ENCODE data around the gene CHDH. TPM values are rescaled to one million over a fixed set of nuclear protein-coding genes. Genes with fewer than 3 reads are reported as not detected.

CHDH gene
- total RNA-seq, 2 donors from 2014 or later = 0.29 to 0.39 TPM

- ATAC-seq = no peak
- H3K36me3 Mint-ChIP-seq = no peaks in the 10 kb centered on the region
- DNase-seq (ENCODE audit: low spot score) = no peak
- no peaks in the 10 kb centered on the region for H3K4me1 Mint-ChIP-seq (ENCODE audit: low read depth in 2 of 2)
- H3K27ac Mint-ChIP-seq = no peak overlapping the region
- no peaks in the 10 kb centered on the region for H3K9me3 Mint-ChIP-seq
- H3K27me3 Mint-ChIP-seq = peaks cover 20 to 26% of the 10 kb centered on the region in 2 donors
- H3K4me3 Mint-ChIP-seq = no peak overlapping the region
Observed at GRCh38 chr3:53843195-53844177, 2.7 kb downstream of the CHDH start.

DNA sequence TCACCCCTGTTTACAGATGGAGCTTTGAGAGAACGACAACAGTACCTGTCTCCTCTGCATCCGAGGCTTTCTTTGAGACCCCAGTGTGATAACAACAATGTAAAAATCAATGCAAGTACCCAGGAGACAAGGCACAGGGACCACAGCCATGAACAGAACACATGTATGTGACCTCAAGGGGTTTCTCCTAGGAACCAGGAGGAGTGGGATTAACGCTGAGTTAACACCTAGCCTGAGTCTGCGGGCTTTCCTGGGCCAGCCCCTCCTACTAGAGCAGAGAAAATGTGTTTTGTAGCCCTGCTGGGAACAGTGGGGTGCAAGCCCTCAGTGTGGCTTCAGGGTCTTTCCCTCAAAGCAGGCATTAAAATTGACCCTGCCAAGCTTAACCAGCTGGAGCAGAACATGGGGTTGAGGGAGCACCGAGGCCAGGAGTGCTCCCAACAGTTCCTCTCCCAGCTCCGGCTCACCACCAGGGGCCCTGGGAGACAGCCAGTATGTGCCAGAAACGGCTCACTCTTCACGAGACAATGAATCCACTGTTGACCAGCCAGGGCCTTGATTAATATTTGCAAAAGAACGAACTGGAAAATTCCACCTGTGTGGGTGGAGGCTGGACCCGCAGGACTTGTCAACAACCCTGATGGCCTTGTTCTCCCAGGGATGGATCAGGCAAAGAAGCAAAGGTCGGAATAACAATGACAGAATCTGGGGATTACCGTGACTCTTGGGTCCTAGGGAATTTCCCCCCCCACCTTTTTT, 3.6 kb downstream of the CHDH start:
- H3K9me3 Mint-ChIP-seq = no peaks in the 10 kb centered on the region
- no peak for ATAC-seq

GRCh38 chr3:53841296-53841695, 4.9 kb downstream of the CHDH start:
- Mint-ChIP-seq H3K4me3 (no peak overlapping the region), H3K9me3 (no peaks in the 10 kb centered on the region), H3K4me1 (ENCODE audit: low read depth in 2 of 2) (peaks cover 0 to 3% of the 10 kb centered on the region in 2 donors), H3K27ac (no peak overlapping the region), H3K27me3 (peaks cover 17% of the 10 kb centered on the region in 2 donors), H3K36me3 (no peaks in the 10 kb centered on the region)
- ATAC-seq (no peak), DNase-seq (ENCODE audit: low spot score) (no peak)

More for the DNA sequence above, 3.6 kb downstream of the CHDH start:
- Mint-ChIP-seq H3K27ac (no peak overlapping the region), H3K4me3 (no peak overlapping the region), H3K36me3 (no peaks in the 10 kb centered on the region), H3K27me3 (peaks cover 17 to 25% of the 10 kb centered on the region in 2 donors), H3K4me1 (ENCODE audit: low read depth in 2 of 2) (peaks cover 0 to under 1% of the 10 kb centered on the region in 2 donors)
- no peak for DNase-seq (ENCODE audit: low spot score)

DNA sequence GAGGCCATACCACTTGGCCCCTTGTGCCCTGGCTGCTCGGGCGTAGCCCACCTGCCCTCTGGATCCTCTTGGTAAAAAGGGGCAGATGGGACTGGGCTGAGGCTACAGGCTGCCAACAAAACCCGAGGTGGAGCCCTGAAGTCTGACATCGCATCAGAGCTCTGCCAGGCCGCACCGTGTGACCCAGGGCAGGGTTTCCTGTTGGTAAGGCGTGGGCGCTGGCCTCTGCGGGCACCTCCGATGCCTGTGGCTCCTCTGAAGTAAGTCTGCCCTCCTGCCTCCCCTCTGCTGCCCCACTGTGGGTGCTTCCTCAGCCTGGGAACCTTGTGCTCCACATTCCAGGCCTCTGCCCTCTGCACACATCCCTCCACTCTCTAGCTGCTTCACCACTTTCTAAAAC, 8.9 kb downstream of the CHDH start:
- no peaks in the 10 kb centered on the region for H3K27me3 Mint-ChIP-seq
- no peak overlapping the region for H3K27ac Mint-ChIP-seq
- no peaks in the 10 kb centered on the region for H3K9me3 Mint-ChIP-seq
- peaks cover 0 to 3% of the 10 kb centered on the region in 2 donors for H3K4me1 Mint-ChIP-seq (ENCODE audit: low read depth in 2 of 2)
- H3K4me3 Mint-ChIP-seq = no peak overlapping the region
- ATAC-seq (no peak), DNase-seq (ENCODE audit: low spot score) (no peak)
- H3K36me3 Mint-ChIP-seq = no peaks in the 10 kb centered on the region

- no peak for DNase-seq (ENCODE audit: low spot score)
- Mint-ChIP-seq H3K27ac (no peak overlapping the region), H3K4me3 (no peak overlapping the region), H3K27me3 (no peaks in the 10 kb centered on the region), H3K36me3 (no peaks in the 10 kb centered on the region), H3K4me1 (ENCODE audit: low read depth in 2 of 2) (peaks cover 0 to 3% of the 10 kb centered on the region in 2 donors), H3K9me3 (no peaks in the 10 kb centered on the region)
- ATAC-seq = no peak
Observed at GRCh38 chr3:53836084-53836872, 9.9 kb downstream of the CHDH start.

GRCh38 chr3:53835257-53835656, 11.0 kb downstream of the CHDH start:
- ATAC-seq = no peak
- Mint-ChIP-seq H3K4me3 (no peak overlapping the region), H3K27ac (no peak overlapping the region), H3K4me1 (ENCODE audit: low read depth in 2 of 2) (peaks cover 0 to 3% of the 10 kb centered on the region in 2 donors), H3K36me3 (no peaks in the 10 kb centered on the region), H3K27me3 (no peaks in the 10 kb centered on the region), H3K9me3 (no peaks in the 10 kb centered on the region)
- no peak for DNase-seq (ENCODE audit: low spot score)

- no peaks in the 10 kb centered on the region for H3K27me3 Mint-ChIP-seq
- H3K4me3 Mint-ChIP-seq = no peak overlapping the region
- no peaks in the 10 kb centered on the region for H3K36me3 Mint-ChIP-seq
- H3K27ac Mint-ChIP-seq = no peak overlapping the region
- DNase-seq (ENCODE audit: low spot score) (no peak), ATAC-seq (no peak)
- peaks cover 0 to 3% of the 10 kb centered on the region in 2 donors for H3K4me1 Mint-ChIP-seq (ENCODE audit: low read depth in 2 of 2)
- no peaks in the 10 kb centered on the region for H3K9me3 Mint-ChIP-seq
Observed at GRCh38 chr3:53834429-53835095, 11.7 kb downstream of the CHDH start.

GRCh38 chr3:53833700-53834099, 12.5 kb downstream of the CHDH start:
- Mint-ChIP-seq H3K27ac (no peak overlapping the region), H3K4me3 (no peak overlapping the region), H3K4me1 (ENCODE audit: low read depth in 2 of 2) (peaks cover 0 to 3% of the 10 kb centered on the region in 2 donors), H3K27me3 (no peaks in the 10 kb centered on the region), H3K36me3 (no peaks in the 10 kb centered on the region), H3K9me3 (no peaks in the 10 kb centered on the region)
- ATAC-seq (no peak), DNase-seq (ENCODE audit: low spot score) (no peak)

DNA sequence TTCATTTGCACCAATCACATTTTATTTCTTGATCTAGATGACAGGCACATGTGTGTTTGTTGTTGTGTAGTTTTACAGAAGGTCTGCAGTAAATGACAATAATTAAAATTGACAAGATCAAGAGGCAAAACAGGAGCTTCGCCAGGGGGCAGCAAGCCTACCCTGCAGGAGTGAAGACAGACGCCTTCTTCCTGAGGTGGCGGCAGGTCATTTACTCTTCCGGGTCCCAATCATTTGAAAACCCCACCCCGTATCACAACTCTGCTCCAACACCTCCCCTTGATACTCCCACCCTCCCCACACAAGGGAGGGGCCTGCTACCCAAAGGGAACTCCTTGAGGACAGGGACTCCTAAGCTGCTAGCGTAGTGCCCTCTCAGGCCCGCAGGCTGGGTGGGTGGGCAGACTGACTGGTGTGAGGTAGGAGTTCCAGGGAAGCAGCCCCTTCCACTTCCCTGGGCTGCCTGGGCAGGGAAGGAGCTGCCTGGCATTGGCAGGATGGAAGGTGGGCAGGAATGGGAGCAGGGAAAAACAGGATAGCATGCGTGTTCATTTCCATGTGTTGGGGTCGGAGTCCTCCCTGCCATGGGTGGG, 13.1 kb downstream of the CHDH start:
- no peaks in the 10 kb centered on the region for H3K27me3 Mint-ChIP-seq
- no peaks in the 10 kb centered on the region for H3K9me3 Mint-ChIP-seq
- no peak for ATAC-seq
- H3K36me3 Mint-ChIP-seq = no peaks in the 10 kb centered on the region
- H3K4me1 Mint-ChIP-seq (ENCODE audit: low read depth in 2 of 2) = peaks cover 0 to 3% of the 10 kb centered on the region in 2 donors
- no peak overlapping the region for H3K27ac Mint-ChIP-seq
- DNase-seq (ENCODE audit: low spot score) = no peak
- no peak overlapping the region for H3K4me3 Mint-ChIP-seq

- H3K27me3 Mint-ChIP-seq = peaks cover 3 to 10% of the 10 kb centered on the region in 2 donors
- H3K4me1 Mint-ChIP-seq (ENCODE audit: low read depth in 2 of 2) = no peaks in the 10 kb centered on the region
- H3K36me3 Mint-ChIP-seq = no peaks in the 10 kb centered on the region
- no peak overlapping the region for H3K27ac Mint-ChIP-seq
- no peak overlapping the region for H3K4me3 Mint-ChIP-seq
- DNase-seq (ENCODE audit: low spot score) (no peak), ATAC-seq (no peak)
- H3K9me3 Mint-ChIP-seq = no peaks in the 10 kb centered on the region
Observed at GRCh38 chr3:53830944-53831343, 15.3 kb downstream of the CHDH start.

DNA sequence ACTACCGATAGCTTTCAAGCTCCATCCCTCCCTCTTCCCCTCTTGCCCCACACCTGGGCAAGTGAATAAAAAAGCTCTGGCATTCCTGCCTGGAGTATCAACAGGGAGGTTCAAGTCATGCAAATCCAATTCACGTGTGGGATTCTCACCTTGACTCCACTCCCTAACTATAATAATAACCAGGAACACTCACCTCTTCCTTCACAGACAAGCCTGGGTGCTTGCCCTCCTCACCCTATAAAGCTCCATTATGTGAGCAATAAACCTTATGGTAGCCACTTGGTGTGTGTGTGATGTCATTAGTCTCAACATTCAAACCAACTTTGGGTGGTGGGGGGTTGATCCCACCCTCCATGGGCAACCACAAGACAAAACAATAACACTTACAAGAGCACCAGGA, 16.6 kb downstream of the CHDH start:
- H3K4me1 Mint-ChIP-seq (ENCODE audit: low read depth in 2 of 2) = no peaks in the 10 kb centered on the region
- no peaks in the 10 kb centered on the region for H3K36me3 Mint-ChIP-seq
- peaks cover 7 to 21% of the 10 kb centered on the region in 2 donors for H3K27me3 Mint-ChIP-seq
- DNase-seq (ENCODE audit: low spot score) (no peak), ATAC-seq (no peak)
- no peak overlapping the region for H3K27ac Mint-ChIP-seq
- no peaks in the 10 kb centered on the region for H3K9me3 Mint-ChIP-seq
- no peak overlapping the region for H3K4me3 Mint-ChIP-seq

DNA sequence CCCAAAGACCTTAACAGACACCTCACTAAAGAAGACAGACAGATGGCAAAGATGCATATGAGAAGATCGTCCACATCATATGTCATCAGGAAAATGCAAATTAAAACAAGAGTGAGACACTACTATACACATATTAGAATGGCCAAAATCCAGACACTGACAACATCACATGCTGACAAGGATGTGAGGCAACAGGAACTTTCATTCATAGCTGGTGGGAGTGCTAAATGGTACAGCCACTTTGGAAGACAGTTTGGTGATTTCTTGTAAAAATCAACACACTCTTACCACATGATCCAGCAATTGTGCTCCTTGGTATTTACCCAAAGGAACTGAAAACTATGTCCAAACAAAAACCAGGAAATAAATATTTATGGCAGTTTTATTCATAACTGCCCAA, 17.6 kb downstream of the CHDH start:
- Mint-ChIP-seq H3K4me1 (ENCODE audit: low read depth in 2 of 2) (no peaks in the 10 kb centered on the region), H3K4me3 (no peak overlapping the region), H3K27me3 (peaks cover 7 to 21% of the 10 kb centered on the region in 2 donors), H3K9me3 (no peaks in the 10 kb centered on the region), H3K27ac (no peak overlapping the region), H3K36me3 (no peaks in the 10 kb centered on the region)
- ATAC-seq (no peak), DNase-seq (ENCODE audit: low spot score) (no peak)

DNA sequence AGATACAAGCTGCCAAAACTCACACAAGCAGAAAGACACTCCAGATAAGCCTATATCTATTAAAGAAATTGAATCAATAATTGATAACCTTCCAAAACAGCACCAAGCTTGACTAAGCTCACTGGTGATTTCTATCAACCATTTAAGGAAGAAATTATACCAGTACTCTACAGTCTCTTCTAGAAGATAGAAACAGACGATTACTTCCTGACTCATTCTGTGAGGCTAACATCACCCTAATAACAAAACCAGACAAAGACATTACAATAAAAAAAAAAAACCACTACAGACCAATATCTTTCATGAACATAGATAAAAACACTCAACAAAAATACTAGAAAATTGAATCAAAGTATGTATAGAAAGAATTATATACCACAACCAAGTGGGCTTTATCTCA, 20.2 kb downstream of the CHDH start:
- H3K27me3 Mint-ChIP-seq = peaks cover 7 to 21% of the 10 kb centered on the region in 2 donors
- H3K4me3 Mint-ChIP-seq = no peak overlapping the region
- H3K9me3 Mint-ChIP-seq = no peaks in the 10 kb centered on the region
- no peak for DNase-seq (ENCODE audit: low spot score)
- no peaks in the 10 kb centered on the region for H3K4me1 Mint-ChIP-seq (ENCODE audit: low read depth in 2 of 2)
- no peak for ATAC-seq
- no peaks in the 10 kb centered on the region for H3K36me3 Mint-ChIP-seq
- H3K27ac Mint-ChIP-seq = no peak overlapping the region

Measured in natural killer cell treated with Interleukin-12 subunit alpha and Interleukin-12 subunit beta and Interleukin-15 and Interleukin-18, amount 100 ng/mL, for 72 hours (primary cell).